CD4-positive, alpha-beta T cell treated with Interleukin-4 for 1 hour (primary cell): ENCODE data around the gene APBA3.

Experiments used
- DNase-seq, 2 donors: peaks; one replicate each; pipeline ENCODE4 v3.0.0-alpha.2; 2020 to 2022

Gene APBA3

GRCh38 chr19:3761382-3762129 lies at the start of gene APBA3:
APBA3 (minus strand) TSS chr19:3761692; CDS start chr19:3760264, 1,428 bp downstream.
- DNase-seq, result peak; percentile 95 to 96

GRCh38 chr19:3810708-3811355 lies 49.3 kb upstream of the APBA3 start:
- no peak for DNase-seq

GRCh38 chr19:3809881-3810707 lies 48.6 kb upstream of the APBA3 start:
- DNase-seq, result peak in 1 of 2 donors; percentile 45

GRCh38 chr19:3808420-3809143 lies 47.1 kb upstream of the APBA3 start:
- no peak for DNase-seq

GRCh38 chr19:3807574-3808354 lies 46.3 kb upstream of the APBA3 start:
- DNase-seq, result no peak

GRCh38 chr19:3807131-3807480 lies 45.6 kb upstream of the APBA3 start:
- no peak for DNase-seq

GRCh38 chr19:3805859-3806258 lies 44.4 kb upstream of the APBA3 start:
- no peak for DNase-seq

GRCh38 chr19:3804429-3804828 lies 42.9 kb upstream of the APBA3 start:
- no peak for DNase-seq

GRCh38 chr19:3803986-3804385 lies 42.5 kb upstream of the APBA3 start:
- DNase-seq, result no peak

GRCh38 chr19:3803114-3803888 lies 41.8 kb upstream of the APBA3 start:
- no peak for DNase-seq

GRCh38 chr19:3801412-3802096 lies 40.1 kb upstream of the APBA3 start:
- peak; percentile 64 to 65 for DNase-seq

GRCh38 chr19:3800996-3801395 lies 39.5 kb upstream of the APBA3 start:
- no peak for DNase-seq

GRCh38 chr19:3798137-3798536 lies 36.6 kb upstream of the APBA3 start:
- peak in 1 of 2 donors; percentile 62 for DNase-seq

- DNase-seq, result no peak
These were observed 34.9 kb upstream of the APBA3 start for GRCh38 chr19:3796358-3796757.

- DNase-seq, result no peak
These were observed 32.3 kb upstream of the APBA3 start for GRCh38 chr19:3793799-3794198.

- no peak for DNase-seq
These were observed 30.6 kb upstream of the APBA3 start for GRCh38 chr19:3792114-3792513.

- no peak for DNase-seq
These were observed 29.4 kb upstream of the APBA3 start for GRCh38 chr19:3790941-3791340.

- no peak for DNase-seq
These were observed 28.8 kb upstream of the APBA3 start for GRCh38 chr19:3790209-3790734.

GRCh38 chr19:3788996-3789778 lies 27.7 kb upstream of the APBA3 start:
- peak; percentile 58 to 60 for DNase-seq
